Stimulated activated CD4-positive, alpha-beta T cell treated with anti-CD3 and anti-CD28 coated beads, Interleukin-2, amount 100 ng/mL, for 4 hours (primary cell): ENCODE measurements around the gene EFCAB11.

Source experiments
- DNase-seq: peaks from one replicate; pipeline ENCODE4 v3.0.0-alpha.2; 2020; ENCODE audit warnings: low read depth

Gene EFCAB11

GRCh38 chr14:89954070-89955021 lies at the start of gene EFCAB11:
Gene EFCAB11, minus strand, starts transcription at chr14:89954730. Its CDS starts 70 bp downstream, at chr14:89954660.
- DNase-seq: peak; percentile 92

- no peak for DNase-seq
Observed at GRCh38 chr14:90003526-90004307, 49.2 kb upstream of the EFCAB11 start.

- DNase-seq: no peak
Observed at GRCh38 chr14:90000935-90001334, 46.4 kb upstream of the EFCAB11 start.

GRCh38 chr14:89996963-89997362 lies 42.4 kb upstream of the EFCAB11 start:
- DNase-seq: no peak

GRCh38 chr14:89992273-89992672 lies 37.7 kb upstream of the EFCAB11 start:
- no peak for DNase-seq

GRCh38 chr14:89990623-89991275 lies 36.2 kb upstream of the EFCAB11 start:
- no peak for DNase-seq

GRCh38 chr14:89990218-89990617 lies 35.7 kb upstream of the EFCAB11 start:
- DNase-seq: no peak

GRCh38 chr14:89988787-89989186 lies 34.3 kb upstream of the EFCAB11 start:
- DNase-seq: no peak

- no peak for DNase-seq
Observed at GRCh38 chr14:89987161-89987475, 32.6 kb upstream of the EFCAB11 start.

GRCh38 chr14:89986462-89987160 lies 32.1 kb upstream of the EFCAB11 start:
- no peak for DNase-seq

GRCh38 chr14:89983375-89983774 lies 28.8 kb upstream of the EFCAB11 start:
- DNase-seq: no peak

GRCh38 chr14:89978656-89979055 lies 24.1 kb upstream of the EFCAB11 start:
- no peak for DNase-seq

- DNase-seq: no peak
Observed at GRCh38 chr14:89977668-89978067, 23.1 kb upstream of the EFCAB11 start.

- peak; percentile 25 for DNase-seq
Observed at GRCh38 chr14:89973234-89973823, 18.8 kb upstream of the EFCAB11 start.

- no peak for DNase-seq
Observed at GRCh38 chr14:89965839-89966238, 11.3 kb upstream of the EFCAB11 start.

- DNase-seq: no peak
Observed at GRCh38 chr14:89963288-89963978, 8.9 kb upstream of the EFCAB11 start.

- no peak for DNase-seq
Observed at GRCh38 chr14:89960914-89961313, 6.4 kb upstream of the EFCAB11 start.

GRCh38 chr14:89959853-89960445 lies 5.4 kb upstream of the EFCAB11 start:
- DNase-seq: no peak

GRCh38 chr14:89958966-89959365 lies 4.4 kb upstream of the EFCAB11 start:
- DNase-seq: no peak

- DNase-seq: no peak
Observed at GRCh38 chr14:89957791-89958190, 3.3 kb upstream of the EFCAB11 start.

- DNase-seq: no peak
Observed at GRCh38 chr14:89957376-89957775, 2.8 kb upstream of the EFCAB11 start.
